ENCODE measurements around the gene ARHGAP24. TPM values are rescaled to one million over a fixed set of nuclear protein-coding genes. Genes with fewer than 3 reads are reported as not detected.

Gene ARHGAP24
- total and polyA plus RNA-seq, 10 of the 15 experiments (the other 5 are each of a cell fraction or from before 2014, with no cell fraction given): 0.10 to 4.2 (median 0.52) TPM

DNA sequence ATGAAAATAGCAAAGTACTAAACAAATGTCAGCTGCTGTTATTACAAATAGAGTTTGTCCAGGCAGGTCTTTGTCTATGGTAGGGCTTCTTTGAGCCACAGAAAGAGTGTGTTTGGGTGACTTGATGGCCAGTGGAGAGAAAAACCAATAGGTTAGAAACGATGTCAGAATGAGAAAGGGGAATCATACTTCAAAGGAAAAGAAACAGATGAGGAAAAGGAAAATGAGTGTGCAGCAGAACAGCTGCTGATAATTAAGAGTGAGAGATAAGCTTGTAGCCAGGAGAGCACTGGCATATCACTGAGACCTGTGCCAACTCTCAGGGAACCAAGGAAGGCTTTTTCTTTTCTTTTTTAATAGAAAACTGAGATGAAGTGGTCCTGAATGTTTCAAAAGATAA, 257.2 kb downstream of the ARHGAP24 start (continued):
- TF ChIP-seq, protein P1, sequence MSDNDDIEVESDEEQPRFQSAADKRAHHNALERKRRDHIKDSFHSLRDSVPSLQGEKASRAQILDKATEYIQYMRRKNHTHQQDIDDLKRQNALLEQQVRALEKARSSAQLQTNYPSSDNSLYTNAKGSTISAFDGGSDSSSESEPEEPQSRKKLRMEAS (IDR thresholded peaks at IDR 0.05; ENCODE audit: low read depth, low read length): no peak
- TF ChIP-seq BACH1 (IDR thresholded peaks at IDR 0.05; ENCODE audit: borderline replicate concordance) (no peak), CBX3 (IDR thresholded peaks at IDR 0.05; ENCODE audit: borderline replicate concordance, low read depth) (no peak), ZNF207 (IDR thresholded peaks at IDR 0.05; ENCODE audit: borderline replicate concordance) (no peak), SIN3A (IDR thresholded peaks at IDR 0.05; ENCODE audit: low read depth, low read length) (no peak), SMAD1 (IDR thresholded peaks at IDR 0.05; ENCODE audit: low read depth, partially characterized antibody) (no peak), POLR2AphosphoS2 (IDR thresholded peaks at IDR 0.05; ENCODE audit: low read depth, low read length) (no peak), ATF7 (IDR thresholded peaks at IDR 0.05; ENCODE audit: low read depth) (no peak), LARP7 (IDR thresholded peaks at IDR 0.05) (no peak), NFIC (IDR thresholded peaks at IDR 0.05; ENCODE audit: low read depth, low read length) (peak; percentile 95), RB1 (IDR thresholded peaks at IDR 0.05; ENCODE audit: borderline replicate concordance) (no peak), NR2C2 (IDR thresholded peaks at IDR 0.05; ENCODE audit: borderline replicate concordance, control insufficient read depth, insufficient read length, low read depth) (no peak), EP300 (IDR thresholded peaks at IDR 0.05; ENCODE audit: borderline replicate concordance in 1 of 2, control insufficient read depth in 1 of 2, low read depth in 2 of 2, low read length in 2 of 2) (no peak), STAT1 (conservative IDR thresholded peaks at IDR 0.05) (no peak), SIX5 (IDR thresholded peaks at IDR 0.05; ENCODE audit: low read depth, low read length, severe bottlenecking) (no peak), ZBED1 (IDR thresholded peaks at IDR 0.05; ENCODE audit: borderline replicate concordance) (peak; percentile 53; the same call in 1 of the 2 replicates), ZSCAN29 (IDR thresholded peaks at IDR 0.05) (no peak), CHD4 (IDR thresholded peaks at IDR 0.05) (no peak), HCFC1 (IDR thresholded peaks at IDR 0.05; ENCODE audit: low read length) (no peak), CBX5 (IDR thresholded peaks at IDR 0.05; ENCODE audit: low read depth) (no peak), MTA3 (IDR thresholded peaks at IDR 0.05; ENCODE audit: borderline replicate concordance, low read length) (peak; percentile 79; the same call in 1 of the 2 replicates), ASH2L (IDR thresholded peaks at IDR 0.05; ENCODE audit: borderline replicate concordance, low read depth) (no peak), IKZF2 (IDR thresholded peaks at IDR 0.05) (peak in 1 of 2 experiments; percentile 56; a peak in 2 of 4 replicates), WRNIP1 (IDR thresholded peaks at IDR 0.05; ENCODE audit: borderline replicate concordance, low read depth, low read length) (no peak), MYC (IDR thresholded peaks at IDR 0.05; ENCODE audit: insufficient read depth, insufficient read length, insufficient replicate concordance, low read length, severe bottlenecking) (no peak)
- TF ChIP-seq, protein P2, sequence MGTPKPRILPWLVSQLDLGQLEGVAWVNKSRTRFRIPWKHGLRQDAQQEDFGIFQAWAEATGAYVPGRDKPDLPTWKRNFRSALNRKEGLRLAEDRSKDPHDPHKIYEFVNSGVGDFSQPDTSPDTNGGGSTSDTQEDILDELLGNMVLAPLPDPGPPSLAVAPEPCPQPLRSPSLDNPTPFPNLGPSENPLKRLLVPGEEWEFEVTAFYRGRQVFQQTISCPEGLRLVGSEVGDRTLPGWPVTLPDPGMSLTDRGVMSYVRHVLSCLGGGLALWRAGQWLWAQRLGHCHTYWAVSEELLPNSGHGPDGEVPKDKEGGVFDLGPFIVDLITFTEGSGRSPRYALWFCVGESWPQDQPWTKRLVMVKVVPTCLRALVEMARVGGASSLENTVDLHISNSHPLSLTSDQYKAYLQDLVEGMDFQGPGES (IDR thresholded peaks at IDR 0.05): no peak
- TF ChIP-seq, protein P3, sequence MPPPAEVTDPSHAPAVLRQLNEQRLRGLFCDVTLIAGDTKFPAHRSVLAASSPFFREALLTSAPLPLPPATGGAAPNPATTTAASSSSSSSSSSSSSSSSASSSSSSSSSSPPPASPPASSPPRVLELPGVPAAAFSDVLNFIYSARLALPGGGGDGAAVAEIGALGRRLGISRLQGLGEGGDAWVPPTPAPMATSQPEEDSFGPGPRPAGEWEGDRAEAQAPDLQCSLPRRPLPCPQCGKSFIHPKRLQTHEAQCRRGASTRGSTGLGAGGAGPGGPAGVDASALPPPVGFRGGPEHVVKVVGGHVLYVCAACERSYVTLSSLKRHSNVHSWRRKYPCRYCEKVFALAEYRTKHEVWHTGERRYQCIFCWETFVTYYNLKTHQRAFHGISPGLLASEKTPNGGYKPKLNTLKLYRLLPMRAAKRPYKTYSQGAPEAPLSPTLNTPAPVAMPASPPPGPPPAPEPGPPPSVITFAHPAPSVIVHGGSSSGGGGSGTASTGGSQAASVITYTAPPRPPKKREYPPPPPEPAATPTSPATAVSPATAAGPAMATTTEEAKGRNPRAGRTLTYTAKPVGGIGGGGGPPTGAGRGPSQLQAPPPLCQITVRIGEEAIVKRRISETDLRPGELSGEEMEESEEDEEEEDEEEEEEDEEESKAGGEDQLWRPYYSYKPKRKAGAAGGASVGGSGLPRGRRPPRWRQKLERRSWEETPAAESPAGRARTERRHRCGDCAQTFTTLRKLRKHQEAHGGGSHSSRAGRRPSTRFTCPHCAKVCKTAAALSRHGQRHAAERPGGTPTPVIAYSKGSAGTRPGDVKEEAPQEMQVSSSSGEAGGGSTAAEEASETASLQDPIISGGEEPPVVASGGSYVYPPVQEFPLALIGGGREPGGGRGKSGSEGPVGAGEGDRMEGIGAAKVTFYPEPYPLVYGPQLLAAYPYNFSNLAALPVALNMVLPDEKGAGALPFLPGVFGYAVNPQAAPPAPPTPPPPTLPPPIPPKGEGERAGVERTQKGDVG (CRISPR knock-in tag; IDR thresholded peaks at IDR 0.05): no peak
- TF ChIP-seq, protein P4, sequence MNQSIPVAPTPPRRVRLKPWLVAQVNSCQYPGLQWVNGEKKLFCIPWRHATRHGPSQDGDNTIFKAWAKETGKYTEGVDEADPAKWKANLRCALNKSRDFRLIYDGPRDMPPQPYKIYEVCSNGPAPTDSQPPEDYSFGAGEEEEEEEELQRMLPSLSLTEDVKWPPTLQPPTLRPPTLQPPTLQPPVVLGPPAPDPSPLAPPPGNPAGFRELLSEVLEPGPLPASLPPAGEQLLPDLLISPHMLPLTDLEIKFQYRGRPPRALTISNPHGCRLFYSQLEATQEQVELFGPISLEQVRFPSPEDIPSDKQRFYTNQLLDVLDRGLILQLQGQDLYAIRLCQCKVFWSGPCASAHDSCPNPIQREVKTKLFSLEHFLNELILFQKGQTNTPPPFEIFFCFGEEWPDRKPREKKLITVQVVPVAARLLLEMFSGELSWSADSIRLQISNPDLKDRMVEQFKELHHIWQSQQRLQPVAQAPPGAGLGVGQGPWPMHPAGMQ (IDR thresholded peaks at IDR 0.05; ENCODE audit: borderline replicate concordance): no peak
